Upper lobe of left lung (tissue), 6 donors: ENCODE measurements around the gene SPATA46. TPM values are rescaled to one million over a fixed set of nuclear protein-coding genes. Genes with fewer than 3 reads are reported as not detected.

Experiments used
- ATAC-seq, 2 donors: fragments of 200-7000 bp; cut with Tn5 transposase; one replicate each; pipeline ENCODE4 v1.9.1; 2022; ENCODE audit warnings: mild to moderate bottlenecking in 2 of 2, moderate library complexity in 2 of 2; ENCODE audit not compliant: low FRiP score in 2 of 2
- DNase-seq, 2 donors: peaks; one replicate each; pipeline ENCODE4 v3.0.0-alpha.2; 2019 to 2020
- H3K27ac ChIP-seq, 4 donors: fragments of 200-600 bp; sonication (generic); one replicate each; pipeline ENCODE4 v1.5.1; 2016 to 2019
- H3K27me3 ChIP-seq, 4 donors: fragments of 200-600 bp; sonication (generic); one replicate each; pipeline ENCODE4 v1.5.1; 2017 to 2019
- H3K36me3 ChIP-seq, 4 donors: fragments of 200-600 bp; sonication (generic); one replicate each; pipeline ENCODE4 v1.5.1; 2016 to 2019
- H3K4me1 ChIP-seq, 4 donors: fragments of 200-600 bp; sonication (generic); one replicate each; pipeline ENCODE4 v1.5.1; 2018 to 2019
- H3K4me3 ChIP-seq, 4 donors: fragments of 200-600 bp; sonication (generic); one replicate each; pipeline ENCODE4 v1.5.1; 2017 to 2019; ENCODE audit warnings: mild to moderate bottlenecking in 2 of 4, moderate library complexity in 1 of 4
- H3K9me3 ChIP-seq, 4 donors: fragments of 200-600 bp; sonication (generic); one replicate each; pipeline ENCODE4 v1.5.1; 2018 to 2019
- CTCF ChIP-seq, 6 experiments: fragments of 450-650 bp in 4 of 6; fragments of 200-600 bp in 2 of 6; sonication (generic) in 2 of 6; IDR thresholded peaks; one replicate each; pipeline ENCODE4 v1.5.1; 2016 to 2019; ENCODE audit warnings: antibody characterized with exemption in 6 of 6
- EP300 ChIP-seq, 4 donors: sonication (generic); formaldehyde crosslinking; IDR thresholded peaks; one replicate each; pipeline ENCODE4 v1.5.1; 2017; ENCODE audit warnings: antibody characterized with exemption in 4 of 4, control low read depth in 2 of 4
- POLR2A ChIP-seq, 4 donors: fragments of 450-650 bp; IDR thresholded peaks; one replicate each; pipeline ENCODE4 v1.5.1; 2016 to 2017; ENCODE audit warnings: antibody characterized with exemption in 4 of 4, mild to moderate bottlenecking in 2 of 4
- POLR2AphosphoS5 ChIP-seq, 2 donors: sonication (generic); formaldehyde crosslinking; IDR thresholded peaks; one replicate each; pipeline ENCODE4 v1.5.1; 2017; ENCODE audit warnings: antibody characterized with exemption in 2 of 2
- WGBS, 2 donors: methylation state at CpG; one replicate each; pipeline ENCODE4 v1.1.5; 2017 to 2018; 5-methylcytosine and 5-hydroxymethylcytosine counted together
- total RNA-seq, 6 donors: library from RNA; depleted of rRNA in 4 of 6; stranded (reverse); fragments of >200 nt in 4 of 6; gene quantifications; one replicate each; pipeline versions ENCODE4 v1.1.0 to v1.2.1, GENCODE V29; 2016 to 2021
- donor health status: DM: no; HTN: no; CAD: no; lungs with moderate emphysema.
- donor health status: DM: no; HTN: yes; CAD: no; lungs with severe emphysema.

The SPATA46 gene
- total RNA-seq, 6 donors from 2014 or later: not detected

- ATAC-seq (no peak), DNase-seq (no peak)
- Histone ChIP-seq H3K27ac (no peak overlapping the region), H3K4me3 (no peak overlapping the region), H3K36me3 (no peaks in the 10 kb centered on the region), H3K4me1 (peaks cover 0 to 4% (median 2%) of the 10 kb centered on the region in 4 donors), H3K9me3 (no peaks in the 10 kb centered on the region), H3K27me3 (no peaks in the 10 kb centered on the region)
- TF ChIP-seq EP300 (IDR thresholded peaks at IDR 0.05): no peak
- no peak for TF ChIP-seq CTCF (IDR thresholded peaks at IDR 0.05)
- no peak for TF ChIP-seq POLR2A (IDR thresholded peaks at IDR 0.05)
- no peak for TF ChIP-seq POLR2AphosphoS5 (IDR thresholded peaks at IDR 0.05)
- 89 to 95% methylated on average over 7 of the region's 7 CpGs for WGBS, 2 donors
Measured at GRCh38 chr1:162417650-162418049, 41.0 kb upstream of the SPATA46 start.

GRCh38 chr1:162416909-162417308 is 40.3 kb upstream of the SPATA46 start:
- WGBS, 2 donors: 97 to 98% methylated on average over 2 of the region's 2 CpGs
- ATAC-seq: no peak
- no peaks in the 10 kb centered on the region for H3K36me3 ChIP-seq

GRCh38 chr1:162416215-162416614 is 39.6 kb upstream of the SPATA46 start:
- no peak for ATAC-seq
- no peak for DNase-seq
- H3K4me1 ChIP-seq: peaks cover 0 to 3% (median 0%) of the 10 kb centered on the region in 4 donors

More at GRCh38 chr1:162416909-162417308, 40.3 kb upstream of the SPATA46 start:
- no peak overlapping the region for H3K27ac ChIP-seq
- TF ChIP-seq CTCF (IDR thresholded peaks at IDR 0.05): no peak
- no peak for TF ChIP-seq POLR2AphosphoS5 (IDR thresholded peaks at IDR 0.05)
- no peak for TF ChIP-seq POLR2A (IDR thresholded peaks at IDR 0.05)
- no peak for TF ChIP-seq EP300 (IDR thresholded peaks at IDR 0.05)
- no peaks in the 10 kb centered on the region for H3K27me3 ChIP-seq
- H3K9me3 ChIP-seq: no peaks in the 10 kb centered on the region
- no peak for DNase-seq
- peaks cover 0 to 3% (median 1%) of the 10 kb centered on the region in 4 donors for H3K4me1 ChIP-seq
- H3K4me3 ChIP-seq: no peak overlapping the region

GRCh38 chr1:162412002-162412401 is 35.3 kb upstream of the SPATA46 start, which contains the start of gene SH2D1B:
TSS of gene SH2D1B (minus strand) at chr1:162412136. CDS start at chr1:162412016, 120 bp downstream.
- no peaks in the 10 kb centered on the region for H3K36me3 ChIP-seq
- no peak within 1 kb of the TSS for H3K27ac ChIP-seq
- TF ChIP-seq POLR2A (IDR thresholded peaks at IDR 0.05): no peak
- TF ChIP-seq CTCF (IDR thresholded peaks at IDR 0.05): no peak
- TF ChIP-seq EP300 (IDR thresholded peaks at IDR 0.05): no peak
- no peak for TF ChIP-seq POLR2AphosphoS5 (IDR thresholded peaks at IDR 0.05)
- ATAC-seq (no peak), DNase-seq (no peak)
- WGBS, 2 donors: 80 to 89% methylated on average over 3 of the region's 3 CpGs
- H3K27me3 ChIP-seq: no peaks in the 10 kb centered on the region
- no peaks in the 10 kb centered on the region for H3K4me1 ChIP-seq
- H3K4me3 ChIP-seq: no peak within 1 kb of the TSS
- no peaks in the 10 kb centered on the region for H3K9me3 ChIP-seq

More at GRCh38 chr1:162416215-162416614, 39.6 kb upstream of the SPATA46 start:
- Histone ChIP-seq H3K36me3 (no peaks in the 10 kb centered on the region), H3K27ac (no peak overlapping the region), H3K9me3 (no peaks in the 10 kb centered on the region), H3K4me3 (no peak overlapping the region), H3K27me3 (no peaks in the 10 kb centered on the region)
- TF ChIP-seq POLR2A (IDR thresholded peaks at IDR 0.05) (no peak), POLR2AphosphoS5 (IDR thresholded peaks at IDR 0.05) (no peak), EP300 (IDR thresholded peaks at IDR 0.05) (no peak), CTCF (IDR thresholded peaks at IDR 0.05) (no peak)

GRCh38 chr1:162407539-162407938 is 30.9 kb upstream of the SPATA46 start:
- H3K4me3 ChIP-seq: no peak overlapping the region
- no peak overlapping the region for H3K27ac ChIP-seq
- no peaks in the 10 kb centered on the region for H3K27me3 ChIP-seq
- no peaks in the 10 kb centered on the region for H3K36me3 ChIP-seq
- no peaks in the 10 kb centered on the region for H3K4me1 ChIP-seq
- no peaks in the 10 kb centered on the region for H3K9me3 ChIP-seq
- TF ChIP-seq POLR2AphosphoS5 (IDR thresholded peaks at IDR 0.05) (no peak), CTCF (IDR thresholded peaks at IDR 0.05) (no peak), EP300 (IDR thresholded peaks at IDR 0.05) (no peak), POLR2A (IDR thresholded peaks at IDR 0.05) (no peak)
- DNase-seq (no peak), ATAC-seq (no peak)
- 96 to 100% methylated on average over 1 of the region's 1 CpG for WGBS, 2 donors
